Activated naive CD4-positive, alpha-beta T cell treated with anti-CD3 and anti-CD28 coated beads, Interleukin-2, amount 50 U/mL, for 72 hours (primary cell): Measurements from ENCODE around the gene SLC66A2. TPM values are rescaled to one million over a fixed set of nuclear protein-coding genes. Genes with fewer than 3 reads are reported as not detected.

ENCODE experiments used
- ATAC-seq, 2 donors: fragments of 150-1000 bp; cut with Tn5 transposase; 2 replicates each; pipeline ENCODE4 v1.10.0; 2021; ENCODE audit warnings: mild to moderate bottlenecking in 2 of 2, moderate library complexity in 2 of 2
- DNase-seq, 2 donors: peaks; one replicate each; pipeline ENCODE4 v3.0.0; 2021 to 2022; ENCODE audit warnings: low spot score in 2 of 2
- H3K27ac Mint-ChIP-seq, 2 donors: one replicate each; pipeline ENCODE4 v1.8.0; 2022; ENCODE audit warnings: mild to moderate bottlenecking in 2 of 2, mixed read lengths in 2 of 2
- H3K36me3 Mint-ChIP-seq, 2 donors: one replicate each; pipeline ENCODE4 v1.8.0; 2022; ENCODE audit warnings: mixed read lengths in 2 of 2
- H3K9me3 Mint-ChIP-seq, 2 donors: one replicate each; pipeline ENCODE4 v1.8.0; 2022; ENCODE audit warnings: mixed read lengths in 2 of 2
- total RNA-seq, 2 donors: library from RNA; stranded (reverse); gene quantifications; one replicate each; pipeline ENCODE4 v1.2.3, GENCODE V29; 2022

SLC66A2 gene
- total RNA-seq, 2 donors from 2014 or later: 15.6 to 40.0 TPM

DNA sequence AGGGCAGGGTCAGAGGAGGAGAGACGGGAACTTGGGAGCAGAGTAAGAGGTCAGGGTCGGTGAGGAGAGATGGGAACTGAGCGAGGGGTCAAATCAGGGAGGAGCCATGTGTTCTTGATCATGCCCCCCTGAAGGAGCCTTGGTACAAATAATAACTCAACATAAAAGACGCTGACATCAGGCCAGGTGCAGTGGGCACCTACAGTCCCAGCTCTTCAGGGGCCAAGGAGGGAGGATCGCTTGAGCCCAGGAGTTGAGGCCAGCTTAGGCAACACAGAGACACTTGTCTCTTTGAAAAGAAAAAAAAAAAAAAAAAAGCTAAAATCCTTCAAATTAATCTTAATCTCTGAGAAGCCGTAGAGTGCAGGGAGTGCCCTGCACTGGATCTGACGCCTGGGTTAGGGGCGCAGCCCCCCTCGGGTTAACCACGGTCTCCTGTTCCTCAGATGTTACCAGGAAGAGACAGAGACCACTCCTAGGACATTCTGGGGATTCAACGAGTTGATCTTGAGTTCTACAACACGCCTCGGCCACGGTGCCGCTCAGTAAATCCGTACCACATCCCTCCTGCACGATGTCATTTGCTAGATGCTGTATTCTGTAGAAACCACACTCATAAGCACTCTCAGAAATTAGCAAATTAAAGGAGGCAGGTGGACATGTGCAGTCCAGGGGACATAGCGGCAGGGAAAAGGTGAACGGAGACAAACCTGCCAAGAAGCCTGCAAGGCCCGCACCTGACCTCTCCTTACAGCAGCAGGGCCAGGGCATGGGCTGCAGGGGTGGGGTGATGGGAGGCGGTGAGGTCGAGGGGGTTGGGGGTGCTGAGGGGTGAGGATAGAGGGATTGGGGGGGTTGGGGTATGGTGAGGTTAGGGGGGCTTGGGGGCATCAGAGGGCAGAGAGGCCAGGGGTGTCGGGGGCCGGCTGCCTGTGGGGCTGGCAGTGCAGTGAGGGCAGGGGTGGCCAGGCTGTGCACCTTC lies 29.2 kb downstream of the SLC66A2 start:
- Mint-ChIP-seq H3K9me3 (no peaks in the 10 kb centered on the region), H3K36me3 (peaks cover 0 to 9% of the 10 kb centered on the region in 2 donors), H3K27ac (peak overlapping the region in 1 of 2 donors; percentile 52)
- no peak for ATAC-seq
- DNase-seq: peak in 1 of 2 donors; percentile 13

DNA sequence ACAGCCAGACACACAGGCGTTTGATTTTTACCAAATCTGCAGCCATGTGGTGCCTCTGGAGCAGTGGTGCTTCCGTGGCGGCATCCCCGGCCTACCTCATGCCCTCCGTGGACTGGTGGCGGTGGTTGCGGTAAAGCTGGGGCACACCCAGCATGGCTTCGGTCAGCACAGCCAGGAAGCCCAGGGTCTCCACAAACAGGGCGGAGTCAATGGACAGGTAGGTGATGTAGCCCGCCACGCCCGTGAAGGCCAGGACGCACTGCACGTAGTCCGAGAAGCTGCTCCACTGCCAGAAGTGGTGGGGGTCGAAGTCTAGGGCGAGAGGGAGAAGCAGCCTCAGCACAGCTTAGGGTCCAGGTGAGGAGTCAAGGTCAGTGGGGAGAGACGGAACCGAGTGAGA lies 32.4 kb downstream of the SLC66A2 start:
- no peaks in the 10 kb centered on the region for H3K9me3 Mint-ChIP-seq
- peaks cover 0 to 32% of the 10 kb centered on the region in 2 donors for H3K36me3 Mint-ChIP-seq
- H3K27ac Mint-ChIP-seq: peak overlapping the region in 1 of 2 donors; percentile 36
- DNase-seq (no peak), ATAC-seq (no peak)

DNA sequence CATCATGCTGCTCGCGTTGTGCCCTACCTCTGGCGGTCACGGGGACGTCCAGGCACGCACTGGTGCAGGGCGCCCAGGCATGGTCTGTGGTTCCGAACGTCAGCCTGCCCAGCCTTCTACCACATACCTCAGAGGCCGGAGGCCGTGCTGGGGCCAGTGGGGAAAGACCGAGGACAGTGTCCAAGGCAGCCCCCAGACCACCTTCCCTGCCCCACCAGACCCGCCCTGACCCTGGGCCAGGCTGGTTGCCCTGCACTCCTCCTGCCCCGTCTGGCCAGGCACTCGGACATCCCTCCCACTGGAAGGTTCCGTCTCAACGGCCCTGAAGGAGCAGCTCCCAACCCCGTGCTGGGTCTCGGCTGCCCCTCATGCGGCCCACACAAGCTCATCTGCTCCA lies 32.8 kb downstream of the SLC66A2 start:
- Mint-ChIP-seq H3K36me3 (peaks cover 0 to 32% of the 10 kb centered on the region in 2 donors), H3K9me3 (no peaks in the 10 kb centered on the region)
- DNase-seq: peak in 1 of 2 donors; percentile 46

DNA sequence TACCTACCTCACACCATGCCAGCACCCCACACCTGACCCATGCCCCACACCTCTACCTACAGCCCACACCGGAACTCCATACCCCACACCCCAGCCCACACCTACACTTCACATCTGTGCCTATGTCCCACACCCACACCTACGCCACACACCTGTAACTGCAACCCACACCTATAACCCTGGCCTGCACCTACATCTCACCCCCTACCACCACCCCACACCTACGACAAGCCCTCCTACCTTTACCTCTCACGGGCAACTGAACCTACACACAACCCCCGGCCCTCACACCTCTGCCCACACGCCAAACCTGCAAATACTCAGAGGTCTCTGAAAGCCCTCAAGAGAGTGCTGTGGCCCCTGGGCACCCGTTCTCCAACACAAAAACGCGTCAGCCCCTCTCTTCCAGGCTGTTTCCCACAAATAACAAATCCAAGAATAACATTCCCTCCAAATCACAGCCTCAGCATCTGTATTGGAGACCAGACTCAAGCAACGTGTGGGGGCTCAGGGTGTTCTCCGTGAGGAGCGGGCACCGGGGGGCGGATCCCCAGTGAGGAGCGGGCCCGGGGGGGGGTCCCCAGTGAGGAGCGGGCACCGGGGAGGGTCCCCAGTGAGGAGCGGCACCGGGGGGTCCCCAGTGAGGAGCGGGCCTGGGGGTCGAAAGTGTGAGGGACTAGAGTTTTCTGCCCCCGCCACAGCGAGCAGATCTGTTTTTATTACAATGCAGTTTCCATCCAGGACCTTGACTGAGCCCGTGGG lies 33.4 kb downstream of the SLC66A2 start:
- Mint-ChIP-seq H3K36me3 (peaks cover 0 to 34% of the 10 kb centered on the region in 2 donors), H3K27ac (peak overlapping the region in 1 of 2 donors; percentile 50), H3K9me3 (no peaks in the 10 kb centered on the region)
- ATAC-seq (no peak), DNase-seq (no peak)

More for the DNA sequence above, 32.8 kb downstream of the SLC66A2 start:
- ATAC-seq: no peak
- no peak overlapping the region for H3K27ac Mint-ChIP-seq

DNA sequence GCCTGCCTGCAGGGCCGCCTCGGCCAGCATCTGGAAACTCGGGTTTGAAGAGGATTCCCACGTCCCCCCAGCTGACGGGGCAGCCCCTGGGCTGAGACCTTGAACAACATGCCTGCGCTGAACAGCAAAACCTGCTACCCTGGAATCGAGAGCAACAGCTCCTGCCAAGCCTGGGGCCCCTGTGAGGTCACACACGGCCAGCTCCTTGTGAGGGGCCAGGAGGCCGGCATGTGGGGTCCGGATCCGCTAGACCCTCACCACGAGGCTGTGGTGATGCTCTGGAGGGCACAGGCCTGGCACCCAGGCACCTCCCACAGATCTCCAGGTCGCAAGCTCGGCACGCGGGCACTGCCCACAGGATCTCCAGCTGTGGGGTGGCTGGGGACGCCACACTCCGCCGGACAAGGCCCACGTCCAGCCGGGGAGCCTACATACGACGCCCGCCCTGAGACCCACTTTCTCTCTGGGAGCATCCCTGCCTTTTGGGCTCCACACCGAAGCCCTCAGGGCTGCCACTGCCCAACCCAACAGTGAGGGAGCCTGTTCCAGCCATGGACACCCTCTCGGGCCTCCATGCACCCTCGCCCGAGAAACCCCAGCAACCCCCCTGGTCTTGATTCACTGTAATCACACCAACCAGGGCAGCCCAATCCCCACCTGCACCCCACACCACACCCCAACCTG lies 34.1 kb downstream of the SLC66A2 start:
- no peak for ATAC-seq
- DNase-seq: no peak
- H3K36me3 Mint-ChIP-seq: peaks cover 0 to 35% of the 10 kb centered on the region in 2 donors
- H3K27ac Mint-ChIP-seq: no peak overlapping the region
- H3K9me3 Mint-ChIP-seq: no peaks in the 10 kb centered on the region

DNA sequence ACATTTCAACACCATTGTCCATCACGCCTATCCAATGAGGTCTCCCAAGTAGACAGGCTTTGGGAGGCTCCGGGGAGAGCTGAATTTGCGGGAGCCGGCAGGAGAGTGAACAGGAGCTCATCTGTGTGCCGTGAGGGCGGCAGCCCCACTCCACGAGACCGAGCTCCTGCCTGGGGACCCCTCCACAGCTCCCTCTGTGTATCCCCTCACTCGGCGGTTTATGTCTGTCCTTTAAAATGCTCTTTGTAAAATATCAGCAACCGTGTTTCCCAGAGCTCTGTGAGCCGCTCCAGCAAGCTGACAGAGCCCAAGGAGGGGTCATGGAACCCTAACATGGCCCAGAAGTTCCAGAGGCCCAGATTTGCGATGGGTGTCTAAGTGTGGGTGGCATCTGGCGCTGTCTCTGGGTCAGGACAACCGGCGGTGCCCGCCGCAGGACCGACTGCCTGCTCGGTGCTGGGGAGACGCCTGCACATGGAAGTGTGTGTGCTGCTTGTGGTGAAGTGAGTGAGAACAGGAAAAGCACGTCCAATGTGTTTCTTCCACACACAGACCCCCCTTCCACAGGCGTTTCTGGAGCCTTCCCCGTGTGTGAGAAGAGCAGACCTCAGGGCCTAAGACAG lies 34.8 kb downstream of the SLC66A2 start:
- no peaks in the 10 kb centered on the region for H3K9me3 Mint-ChIP-seq
- H3K36me3 Mint-ChIP-seq: peaks cover 0 to 35% of the 10 kb centered on the region in 2 donors
- peak overlapping the region in 1 of 2 donors; percentile 44 for H3K27ac Mint-ChIP-seq
- no peak for ATAC-seq
- DNase-seq: no peak

DNA sequence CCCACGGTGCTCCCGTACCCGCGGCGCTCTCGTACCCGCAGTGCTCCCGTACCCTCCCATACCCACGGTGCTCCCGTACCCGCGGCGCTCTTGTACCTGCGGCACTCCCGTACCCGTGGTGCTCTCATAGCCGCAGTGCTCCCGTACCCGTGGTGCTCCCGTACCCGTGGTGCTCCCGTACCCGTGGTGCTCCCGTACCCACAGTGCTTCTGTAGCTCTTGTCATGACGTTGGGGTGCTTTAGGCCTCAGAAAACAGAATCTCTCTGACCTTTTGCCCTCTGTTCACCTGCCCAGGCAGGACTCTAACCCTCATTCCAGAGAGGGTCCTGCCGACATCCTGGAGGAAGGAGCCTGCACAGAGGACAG lies 35.3 kb downstream of the SLC66A2 start:
- no peak for DNase-seq
- no peak overlapping the region for H3K27ac Mint-ChIP-seq
- H3K9me3 Mint-ChIP-seq: no peaks in the 10 kb centered on the region
- H3K36me3 Mint-ChIP-seq: peaks cover 0 to 35% of the 10 kb centered on the region in 2 donors
- no peak for ATAC-seq

DNA sequence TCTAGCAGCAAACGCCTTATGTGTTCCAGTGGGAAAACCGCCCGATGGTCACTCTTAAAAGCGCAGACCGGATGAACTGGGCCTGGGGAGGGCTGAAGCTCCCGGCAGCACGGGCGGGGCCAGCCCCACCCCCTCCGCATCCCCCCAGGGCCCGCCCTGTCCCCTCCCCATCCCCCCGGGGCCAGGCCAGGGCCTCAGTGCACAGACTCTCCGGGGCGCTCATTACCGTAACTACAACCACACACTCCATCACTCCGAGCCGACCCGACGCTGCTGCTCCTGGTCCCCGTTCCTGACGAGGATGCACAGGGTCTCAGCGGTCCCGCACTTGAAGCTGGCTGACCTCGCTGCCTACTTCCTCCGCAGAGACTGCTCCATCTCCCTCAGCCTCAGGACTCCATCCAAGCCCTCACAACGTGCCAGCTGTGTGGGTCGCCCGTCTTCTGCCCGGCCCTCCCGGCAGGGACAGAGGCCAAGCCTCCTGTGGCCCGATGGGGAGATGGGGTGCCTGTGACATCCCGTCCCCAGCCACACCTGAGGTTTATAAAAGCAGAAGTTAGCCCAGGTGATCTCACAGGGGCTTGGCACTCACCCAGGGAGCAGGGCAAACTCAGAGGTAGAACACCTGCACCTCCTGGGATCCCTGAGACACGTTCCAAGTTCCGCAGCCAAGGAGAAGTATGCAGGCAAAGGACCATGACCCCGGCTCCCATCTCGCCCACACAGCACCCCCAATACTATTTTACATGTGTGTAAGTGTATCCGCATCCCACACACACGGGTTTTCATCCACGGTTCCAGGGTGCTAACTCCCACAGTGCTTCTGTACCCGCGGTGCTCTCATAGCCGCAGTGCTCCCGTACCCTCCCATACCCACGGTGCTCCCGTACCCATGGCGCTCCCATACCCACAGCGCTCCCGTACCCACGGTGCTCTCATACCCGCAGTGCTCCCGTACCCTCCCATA lies 36.0 kb downstream of the SLC66A2 start:
- Mint-ChIP-seq H3K27ac (peak overlapping the region in 1 of 2 donors; percentile 33), H3K36me3 (peaks cover 0 to 40% of the 10 kb centered on the region in 2 donors), H3K9me3 (no peaks in the 10 kb centered on the region)
- ATAC-seq: no peak
- DNase-seq: no peak

DNA sequence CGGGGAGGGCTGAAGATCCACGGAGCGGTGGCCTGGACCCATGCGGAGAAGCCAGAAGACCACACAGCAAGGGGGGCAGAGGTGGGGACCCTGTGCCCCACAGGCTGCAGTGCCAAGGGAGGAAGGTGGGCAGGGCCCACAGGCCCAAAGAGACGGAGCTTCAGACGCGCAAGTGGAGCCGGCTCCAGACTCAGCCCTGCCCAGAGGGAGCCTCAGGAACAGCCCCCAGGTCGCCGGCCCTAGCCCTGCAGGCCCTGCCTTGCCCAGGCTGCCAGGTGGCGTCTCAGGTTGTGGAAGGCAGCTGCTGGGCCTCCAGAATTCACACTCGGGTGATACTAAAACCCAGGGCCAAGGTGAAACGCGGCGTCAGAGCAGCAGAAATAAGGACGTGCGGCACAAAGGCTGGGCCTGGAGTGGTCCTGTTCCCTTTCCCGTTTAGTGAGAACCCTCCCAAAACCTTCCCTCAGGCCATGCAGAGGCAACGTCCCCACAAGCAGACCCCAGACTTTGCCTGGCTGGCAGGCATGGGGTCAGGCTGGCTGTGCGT lies 36.8 kb downstream of the SLC66A2 start:
- DNase-seq (no peak), ATAC-seq (peak in 1 of 2 donors; percentile 4)
- Mint-ChIP-seq H3K27ac (peak overlapping the region; percentile 13 to 92), H3K9me3 (no peaks in the 10 kb centered on the region), H3K36me3 (peaks cover 0 to 41% of the 10 kb centered on the region in 2 donors)

DNA sequence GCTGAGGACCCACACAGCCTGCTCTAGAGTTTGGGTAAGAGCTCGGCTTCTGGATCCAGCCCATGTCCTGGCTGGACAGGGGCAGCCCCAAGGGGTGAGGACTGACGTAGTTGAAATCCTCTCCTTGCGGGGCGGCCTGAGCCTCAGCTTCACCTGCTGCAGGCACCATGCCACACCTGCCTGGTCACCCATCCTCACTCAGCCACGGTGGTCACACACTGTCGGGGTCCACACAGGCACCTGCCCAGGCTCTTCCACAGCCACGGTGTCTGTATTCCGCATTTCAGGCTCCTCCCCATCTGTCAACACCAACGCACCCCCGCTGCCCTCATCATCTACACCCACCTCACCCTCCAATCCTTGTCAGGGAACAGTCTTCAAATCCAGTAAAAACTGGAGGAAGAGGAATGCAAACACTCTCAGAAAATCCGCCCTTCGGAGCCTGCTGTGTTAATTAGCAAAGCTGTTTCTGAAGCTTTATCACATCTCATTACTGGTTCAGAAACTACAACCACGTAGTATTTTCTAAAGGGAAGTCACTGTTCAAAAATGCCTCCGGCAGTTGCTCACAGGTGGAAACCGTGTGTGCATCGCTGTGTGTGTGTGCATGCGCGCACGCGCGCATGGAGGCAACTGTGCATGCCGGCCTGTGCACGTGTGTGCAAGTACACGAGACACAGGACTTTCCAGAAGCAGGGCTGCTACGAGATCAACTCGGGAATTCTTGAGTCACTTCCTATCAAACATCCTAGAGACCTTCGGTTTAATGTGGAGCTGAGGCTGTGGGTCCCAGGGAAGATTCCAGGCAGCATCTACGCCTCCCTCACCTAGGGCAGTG lies 38.2 kb downstream of the SLC66A2 start:
- H3K9me3 Mint-ChIP-seq: no peaks in the 10 kb centered on the region
- DNase-seq: no peak
- H3K27ac Mint-ChIP-seq: peak overlapping the region; percentile 13 to 83
- ATAC-seq: peak in 1 of 2 donors; percentile 14
- H3K36me3 Mint-ChIP-seq: peaks cover 6 to 41% of the 10 kb centered on the region in 2 donors

DNA sequence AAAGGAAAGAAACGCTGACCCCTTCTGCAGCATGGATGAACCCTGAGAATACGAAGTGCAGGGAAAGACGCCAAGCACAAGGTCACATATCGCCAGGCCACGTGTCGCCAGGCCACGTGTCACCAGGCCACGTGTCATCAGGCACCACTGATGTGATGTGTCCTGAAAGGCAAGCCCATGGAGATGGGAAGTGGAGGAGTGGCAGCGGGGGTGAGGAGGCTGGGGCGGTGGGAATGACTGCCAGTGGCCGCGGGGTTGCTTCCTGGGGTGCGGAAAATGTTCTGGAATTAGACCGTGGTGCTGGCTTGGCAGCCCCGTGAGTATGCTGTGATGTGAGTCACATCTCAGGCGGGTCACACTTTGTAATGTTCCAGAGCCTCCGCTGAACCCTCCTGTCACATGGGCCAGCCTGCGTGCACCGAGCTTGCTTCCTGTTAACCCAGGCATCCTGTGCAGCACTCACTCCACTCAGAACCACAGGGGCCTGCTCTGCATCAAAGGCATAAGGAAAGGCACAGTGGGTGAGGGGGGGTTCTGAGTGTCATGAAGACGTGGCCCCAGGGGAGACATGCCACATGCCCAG lies 39.0 kb downstream of the SLC66A2 start:
- DNase-seq: peak in 1 of 2 donors; percentile 47
- peaks cover 6 to 41% of the 10 kb centered on the region in 2 donors for H3K36me3 Mint-ChIP-seq
- peak; percentile 83 to 89 for ATAC-seq
- H3K27ac Mint-ChIP-seq: no peak overlapping the region
- H3K9me3 Mint-ChIP-seq: no peaks in the 10 kb centered on the region

DNA sequence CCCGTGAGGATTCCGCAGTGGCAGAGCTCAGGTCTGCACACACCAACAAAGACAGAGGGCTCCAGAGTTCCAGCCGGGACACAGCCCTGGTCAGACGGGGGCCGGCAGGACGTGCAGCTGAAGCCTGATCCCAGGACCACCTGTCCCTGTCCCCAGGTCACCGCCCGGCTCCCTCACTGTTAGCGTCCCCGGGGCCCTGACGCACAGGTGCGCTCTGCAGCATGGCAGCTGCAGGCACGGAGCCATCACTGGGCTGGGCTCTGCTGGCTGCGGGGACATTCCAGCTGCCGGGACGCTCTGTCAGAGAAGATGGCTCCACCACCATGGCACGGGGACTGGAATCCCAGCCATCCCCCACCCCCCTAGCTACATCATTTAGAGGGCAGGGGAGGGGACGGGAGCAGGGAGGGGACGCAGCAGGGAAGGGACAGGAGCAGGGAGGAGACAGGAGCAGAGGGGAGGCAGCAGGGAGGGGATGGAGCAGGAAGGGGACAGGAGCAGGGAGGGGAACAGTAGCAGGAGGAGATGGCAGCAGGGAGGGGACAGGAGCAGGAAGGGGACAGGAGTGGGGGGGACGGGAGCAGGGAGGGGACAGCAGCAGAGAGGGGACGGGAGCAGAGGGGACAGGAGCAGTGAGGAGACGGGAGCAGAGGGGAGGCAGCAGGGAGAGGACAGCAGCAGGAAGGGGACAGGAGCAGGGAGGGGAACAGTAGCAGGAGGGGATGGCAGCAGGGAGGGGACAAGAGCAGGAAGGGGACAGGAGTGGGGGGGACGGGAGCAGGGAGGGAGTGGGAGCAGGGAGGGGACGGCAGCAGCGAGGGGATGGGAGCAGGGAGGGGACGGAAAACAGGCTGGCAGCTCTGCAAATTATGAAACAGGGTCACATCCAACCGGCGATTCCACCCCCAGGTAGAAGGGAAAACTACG lies 39.8 kb downstream of the SLC66A2 start:
- Mint-ChIP-seq H3K9me3 (no peaks in the 10 kb centered on the region), H3K36me3 (peaks cover 6 to 38% of the 10 kb centered on the region in 2 donors), H3K27ac (peak overlapping the region in 1 of 2 donors; percentile 14)
- DNase-seq (no peak), ATAC-seq (no peak)
